ENCODE results near the gene CDK14.
"Not testable (repeated sequence)": the region's sequence is repeated elsewhere in the genome, so short reads cannot be mapped to it uniquely, and the experiment has no call there.

Gene CDK14

GRCh38 chr7:90723866-90724265, 127.7 kb downstream of the CDK14 start:
- DNase-seq: no peak

GRCh38 chr7:90726120-90726519, 130.0 kb downstream of the CDK14 start:
- DNase-seq: no peak

GRCh38 chr7:90726623-90727022, 130.5 kb downstream of the CDK14 start:
- no peak for DNase-seq

GRCh38 chr7:90727412-90727811, 131.3 kb downstream of the CDK14 start:
- DNase-seq: no peak

GRCh38 chr7:90728568-90728967, 132.4 kb downstream of the CDK14 start:
- DNase-seq: no peak

- not testable (repeated sequence) for DNase-seq
These were observed 139.6 kb downstream of the CDK14 start for GRCh38 chr7:90735611-90736280.

- DNase-seq: no peak
These were observed 140.2 kb downstream of the CDK14 start for GRCh38 chr7:90736316-90736715.

- DNase-seq: no peak
These were observed 141.1 kb downstream of the CDK14 start for GRCh38 chr7:90736968-90737939.

GRCh38 chr7:90738249-90738648, 142.1 kb downstream of the CDK14 start:
- no peak for DNase-seq

GRCh38 chr7:90739716-90740115, 143.6 kb downstream of the CDK14 start:
- DNase-seq: no peak

- DNase-seq: no peak
These were observed 144.3 kb downstream of the CDK14 start for GRCh38 chr7:90740386-90740785.

- no peak for DNase-seq
These were observed 147.5 kb downstream of the CDK14 start for GRCh38 chr7:90743626-90744025.

GRCh38 chr7:90747516-90747915, 151.4 kb downstream of the CDK14 start:
- DNase-seq: no peak

GRCh38 chr7:90749262-90749661, 153.1 kb downstream of the CDK14 start:
- DNase-seq: no peak

- no peak for DNase-seq
These were observed 153.7 kb downstream of the CDK14 start for GRCh38 chr7:90749774-90750173.

GRCh38 chr7:90751595-90751994, 155.5 kb downstream of the CDK14 start:
- DNase-seq: no peak

- no peak for DNase-seq
These were observed 155.9 kb downstream of the CDK14 start for GRCh38 chr7:90752051-90752450.

- DNase-seq: no peak
These were observed 158.9 kb downstream of the CDK14 start for GRCh38 chr7:90755041-90755440.

GRCh38 chr7:90756366-90756765, 160.2 kb downstream of the CDK14 start:
- no peak for DNase-seq

- DNase-seq: not testable (repeated sequence)
These were observed 161.4 kb downstream of the CDK14 start for GRCh38 chr7:90757565-90757950.

- no peak for DNase-seq
These were observed 162.9 kb downstream of the CDK14 start for GRCh38 chr7:90758933-90759562.

- DNase-seq: no peak
These were observed 163.6 kb downstream of the CDK14 start for GRCh38 chr7:90759710-90760109.

GRCh38 chr7:90760892-90761291, 164.8 kb downstream of the CDK14 start:
- no peak for DNase-seq

GRCh38 chr7:90761584-90761983, 165.5 kb downstream of the CDK14 start:
- DNase-seq: no peak

All from activated CD4-positive, alpha-beta T cell treated with anti-CD3 and anti-CD28 coated beads, Interleukin-2, Interleukin-6, amounts not matched to agents 100 ng/mL and 50 ng/mL, durations not matched to agents 16 hours and 8 hours (primary cell).